ENCODE results near the gene ZNF800. TPM values are rescaled to one million over a fixed set of nuclear protein-coding genes. Genes with fewer than 3 reads are reported as not detected.

The ZNF800 gene
- total and polyA plus RNA-seq, 2 experiments from 2014 or later = 14.3 to 41.5 TPM

- no peak for DNase-seq (ENCODE audit: low spot score)
- Histone ChIP-seq H4K20me1 (ENCODE audit: insufficient read depth, poor library complexity, severe bottlenecking) (no peaks in the 10 kb centered on the region), H2AFZ (no peak overlapping the region), H3K9me3 (ENCODE audit: low read depth) (no peaks in the 10 kb centered on the region), H3K79me2 (no peaks in the 10 kb centered on the region), H3K36me3 (replicated peaks; ENCODE audit: insufficient read depth, low read depth) (no peaks in the 10 kb centered on the region), H3K27me3 (no peaks in the 10 kb centered on the region), H3K27ac (no peak overlapping the region), H3K9me2 (replicated peaks; ENCODE audit: insufficient read depth) (no peaks in the 10 kb centered on the region), H3K4me1 (ENCODE audit: insufficient read depth) (no peaks in the 10 kb centered on the region), H3K4me3 (no peak overlapping the region), H3K4me2 (no peak overlapping the region)
- 90% methylated on average over 7 of the region's 7 CpGs for WGBS (ENCODE audit: low lambda C conversion rate, missing lambda C conversion rate)
- TF ChIP-seq EZH2phosphoT487 (IDR thresholded peaks at IDR 0.05; ENCODE audit: low read depth, severe bottlenecking, unreplicated experiment) (no peak), CTCF (IDR thresholded peaks at IDR 0.05; ENCODE audit: poor library complexity) (no peak), EZH2 (IDR thresholded peaks at IDR 0.05; ENCODE audit: borderline replicate concordance) (no peak)
Measured at GRCh38 chr7:127349881-127350280, 42.6 kb downstream of the ZNF800 start.

- Histone ChIP-seq H3K9me2 (replicated peaks; ENCODE audit: insufficient read depth) (no peaks in the 10 kb centered on the region), H4K20me1 (ENCODE audit: insufficient read depth, poor library complexity, severe bottlenecking) (no peaks in the 10 kb centered on the region), H3K27ac (no peak overlapping the region), H3K27me3 (no peaks in the 10 kb centered on the region), H3K4me2 (peak overlapping the region; percentile 92), H3K9me3 (ENCODE audit: low read depth) (no peaks in the 10 kb centered on the region), H3K79me2 (no peaks in the 10 kb centered on the region), H3K36me3 (replicated peaks; ENCODE audit: insufficient read depth, low read depth) (no peaks in the 10 kb centered on the region), H3K4me1 (ENCODE audit: insufficient read depth) (no peaks in the 10 kb centered on the region), H3K4me3 (no peak overlapping the region), H2AFZ (no peak overlapping the region)
- no peak for DNase-seq (ENCODE audit: low spot score)
- TF ChIP-seq CTCF (IDR thresholded peaks at IDR 0.05; ENCODE audit: poor library complexity) (no peak), EZH2 (IDR thresholded peaks at IDR 0.05; ENCODE audit: borderline replicate concordance) (no peak), EZH2phosphoT487 (IDR thresholded peaks at IDR 0.05; ENCODE audit: low read depth, severe bottlenecking, unreplicated experiment) (no peak)
- 90% methylated on average over 3 of the region's 3 CpGs for WGBS (ENCODE audit: low lambda C conversion rate, missing lambda C conversion rate)
Measured at GRCh38 chr7:127348247-127348631, 44.3 kb downstream of the ZNF800 start.

GRCh38 chr7:127347567-127348246 is 44.8 kb downstream of the ZNF800 start:
- H3K79me2 ChIP-seq = no peaks in the 10 kb centered on the region
- WGBS (ENCODE audit: low lambda C conversion rate, missing lambda C conversion rate) = 7% methylated on average over 45 of the region's 79 CpGs
- no peaks in the 10 kb centered on the region for H3K9me2 ChIP-seq (replicated peaks; ENCODE audit: insufficient read depth)

More at GRCh38 chr7:127347567-127348246, 44.8 kb downstream of the ZNF800 start:
- Histone ChIP-seq H4K20me1 (ENCODE audit: insufficient read depth, poor library complexity, severe bottlenecking) (no peaks in the 10 kb centered on the region), H3K27ac (no peak overlapping the region), H3K27me3 (no peaks in the 10 kb centered on the region), H3K36me3 (replicated peaks; ENCODE audit: insufficient read depth, low read depth) (no peaks in the 10 kb centered on the region), H2AFZ (peak overlapping the region; percentile 81), H3K9me3 (ENCODE audit: low read depth) (no peaks in the 10 kb centered on the region), H3K4me3 (no peak overlapping the region), H3K4me1 (ENCODE audit: insufficient read depth) (no peaks in the 10 kb centered on the region), H3K4me2 (peak overlapping the region; percentile 92)
- DNase-seq (ENCODE audit: low spot score) = peak; percentile 89
- no peak for TF ChIP-seq EZH2 (IDR thresholded peaks at IDR 0.05; ENCODE audit: borderline replicate concordance)
- TF ChIP-seq CTCF (IDR thresholded peaks at IDR 0.05; ENCODE audit: poor library complexity) = peak; percentile 53
